ENCODE measurements around the gene GCAT. TPM values are rescaled to one million over a fixed set of nuclear protein-coding genes. Genes with fewer than 3 reads are reported as not detected.
A peak's percentile ranks its signal among the peaks of the same experiment; 100 is the strongest.

Gene GCAT
- total and polyA plus RNA-seq, 2 of the 4 experiments (the other 2 are of a cell fraction) = 20.6 to 32.3 TPM

- in situ Hi-C loops (cut with MboI; ENCODE audit: low sequenced_read_pairs) (no loop called here), intact Hi-C loops (cut with micrococcal nuclease) (no loop called here), dilution Hi-C loops (cut with HindIII; ENCODE audit: low sequenced_read_pairs, unreplicated experiment) (no loop called here)
- peaks cover 9% of the 10 kb centered on the region; the same call in 1 of the 2 replicates for H4K20me1 ChIP-seq (ENCODE audit: insufficient read depth, low read length)
- DNase-seq = no peak
- H3K79me1 ChIP-seq (ENCODE audit: low read depth in 1 of 2, low read length in 2 of 2) = peaks cover 15 to 59% of the 10 kb centered on the region in 2 experiments; a peak in 3 of 4 replicates
- no peak overlapping the region for H3K27ac ChIP-seq (ENCODE audit: insufficient read depth, low read length)
- no peak overlapping the region for H2AK9ac ChIP-seq (replicated peaks; ENCODE audit: low read depth, low read length, poor library complexity)
- H3K9me1 ChIP-seq (ENCODE audit: insufficient read depth, low read length) = peaks cover 3% of the 10 kb centered on the region
- no peak overlapping the region for H2BK20ac ChIP-seq (ENCODE audit: low read depth, low read length)
- no peak overlapping the region for H3K56ac ChIP-seq (ENCODE audit: extremely low read depth, insufficient read depth, low read length)
- peak overlapping the region; percentile 47; the same call in 1 of the 2 replicates for H2AK5ac ChIP-seq (ENCODE audit: low read depth, low read length)
- no peak overlapping the region for H4K5ac ChIP-seq (ENCODE audit: low read depth, low read length)
- ATAC-seq (ENCODE audit: low read depth) = no peak
- no TSS peak for BruUV-seq (replicated peaks)
- no peak overlapping the region for H3K9ac ChIP-seq (ENCODE audit: low read depth, low read length)
- no peak overlapping the region for H4K8ac ChIP-seq (ENCODE audit: low read depth in 2 of 2, low read length in 2 of 2)
- H3K27me3 ChIP-seq (ENCODE audit: control insufficient read depth, insufficient read depth, low read length) = no peaks in the 10 kb centered on the region
- WGBS, 2 experiments (ENCODE audit: extremely low coverage in 2 of 2, insufficient read length in 1 of 2) = 88% methylated on average over 1 of the region's 8 CpGs; no CpG with 5 or more reads in 1 of the 2 experiments
- TF ChIP-seq SMC3 (IDR thresholded peaks at IDR 0.05; ENCODE audit: low read depth, low read length) (no peak), FOS (IDR thresholded peaks at IDR 0.05; ENCODE audit: low read depth, low read length) (no peak), RFX5 (IDR thresholded peaks at IDR 0.05; ENCODE audit: low read depth, low read length) (no peak), NFE2L2 (IDR thresholded peaks at IDR 0.05; ENCODE audit: low read depth, low read length) (no peak), CEBPB (IDR thresholded peaks at IDR 0.05; ENCODE audit: low read depth, low read length) (no peak), POLR2A (IDR thresholded peaks at IDR 0.05; ENCODE audit: low read depth, low read length) (no peak)
- TF ChIP-seq, protein P1, sequence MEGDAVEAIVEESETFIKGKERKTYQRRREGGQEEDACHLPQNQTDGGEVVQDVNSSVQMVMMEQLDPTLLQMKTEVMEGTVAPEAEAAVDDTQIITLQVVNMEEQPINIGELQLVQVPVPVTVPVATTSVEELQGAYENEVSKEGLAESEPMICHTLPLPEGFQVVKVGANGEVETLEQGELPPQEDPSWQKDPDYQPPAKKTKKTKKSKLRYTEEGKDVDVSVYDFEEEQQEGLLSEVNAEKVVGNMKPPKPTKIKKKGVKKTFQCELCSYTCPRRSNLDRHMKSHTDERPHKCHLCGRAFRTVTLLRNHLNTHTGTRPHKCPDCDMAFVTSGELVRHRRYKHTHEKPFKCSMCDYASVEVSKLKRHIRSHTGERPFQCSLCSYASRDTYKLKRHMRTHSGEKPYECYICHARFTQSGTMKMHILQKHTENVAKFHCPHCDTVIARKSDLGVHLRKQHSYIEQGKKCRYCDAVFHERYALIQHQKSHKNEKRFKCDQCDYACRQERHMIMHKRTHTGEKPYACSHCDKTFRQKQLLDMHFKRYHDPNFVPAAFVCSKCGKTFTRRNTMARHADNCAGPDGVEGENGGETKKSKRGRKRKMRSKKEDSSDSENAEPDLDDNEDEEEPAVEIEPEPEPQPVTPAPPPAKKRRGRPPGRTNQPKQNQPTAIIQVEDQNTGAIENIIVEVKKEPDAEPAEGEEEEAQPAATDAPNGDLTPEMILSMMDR (conservative IDR thresholded peaks at IDR 0.05; ENCODE audit: low read depth, low read length) = no peak
- TF ChIP-seq, protein P2, sequence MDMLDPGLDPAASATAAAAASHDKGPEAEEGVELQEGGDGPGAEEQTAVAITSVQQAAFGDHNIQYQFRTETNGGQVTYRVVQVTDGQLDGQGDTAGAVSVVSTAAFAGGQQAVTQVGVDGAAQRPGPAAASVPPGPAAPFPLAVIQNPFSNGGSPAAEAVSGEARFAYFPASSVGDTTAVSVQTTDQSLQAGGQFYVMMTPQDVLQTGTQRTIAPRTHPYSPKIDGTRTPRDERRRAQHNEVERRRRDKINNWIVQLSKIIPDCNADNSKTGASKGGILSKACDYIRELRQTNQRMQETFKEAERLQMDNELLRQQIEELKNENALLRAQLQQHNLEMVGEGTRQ (IDR thresholded peaks at IDR 0.05; ENCODE audit: low read depth, low read length) = no peak
- CTCF ChIA-PET = no interaction called here
- no peaks in the 10 kb centered on the region for H3K4me1 ChIP-seq (ENCODE audit: control insufficient read depth, insufficient read depth, low read length)
- H2BK120ac ChIP-seq (ENCODE audit: low read depth, low read length) = no peak overlapping the region
- no peak overlapping the region for H3K4me3 ChIP-seq (ENCODE audit: insufficient read depth, low read depth, low read length)
- H2BK5ac ChIP-seq (ENCODE audit: low read depth, low read length, poor library complexity, severe bottlenecking) = no peak overlapping the region
- no peak overlapping the region for H3K4me2 ChIP-seq (ENCODE audit: low read depth, low read length)
- H4K91ac ChIP-seq (ENCODE audit: insufficient read depth, low read depth, low read length) = no peak overlapping the region
- H3K9me3 ChIP-seq (ENCODE audit: control insufficient read depth, insufficient read depth, low read length) = no peaks in the 10 kb centered on the region
- no peak overlapping the region for H3K4ac ChIP-seq (ENCODE audit: low read depth, low read length)
- H2BK15ac ChIP-seq (ENCODE audit: low read depth, low read length) = no peak overlapping the region
- H3K36me3 ChIP-seq (ENCODE audit: control insufficient read depth, insufficient read depth, low read length) = peaks cover 59% of the 10 kb centered on the region
- H2AFZ ChIP-seq (replicated peaks; ENCODE audit: low read length, poor library complexity) = peak overlapping the region; percentile 51
- POLR2A ChIA-PET (ENCODE audit: unreplicated experiment) = no interaction called here
- H3K14ac ChIP-seq (replicated peaks; ENCODE audit: low read depth, low read length) = no peak overlapping the region
- no peak overlapping the region for H3K23ac ChIP-seq (ENCODE audit: low read depth, low read length)
- no peak overlapping the region for H3K18ac ChIP-seq (ENCODE audit: low read depth, low read length)
Observed at GRCh38 chr22:37765953-37766576, 41.7 kb upstream of the GCAT start.

Data from IMR-90 (cell line).